Muscle of back (tissue), 11 donors: Measurements from ENCODE around the gene ITGB1. TPM values are rescaled to one million over a fixed set of nuclear protein-coding genes. Genes with fewer than 3 reads are reported as not detected.

Experiments
- DNase-seq, 3 donors: peaks; one replicate each; pipeline versions ENCODE4 v3.0.0 to v3.0.0-alpha.2; 2013
- polyA plus RNA-seq, 10 donors: library from polyadenylated mRNA; unstranded; fragments of 120-200 nt; gene quantifications; one replicate each; pipeline ENCODE4 v1.2.1, GENCODE V29; 2013; ENCODE audit not compliant: insufficient read length in 10 of 10

The ITGB1 gene
- polyA plus RNA-seq, 10 donors, result 381 to 498 (median 454) TPM

GRCh38 chr10:32891261-32891660 lies 66.8 kb downstream of the ITGB1 start:
- DNase-seq, result peak in 2 of 3 donors; percentile 10 to 24

GRCh38 chr10:32890444-32890843 lies 67.6 kb downstream of the ITGB1 start:
- DNase-seq, result no peak

GRCh38 chr10:32889631-32890212 lies 68.3 kb downstream of the ITGB1 start:
- no peak for DNase-seq

- no peak for DNase-seq
These were observed 69.7 kb downstream of the ITGB1 start for GRCh38 chr10:32888161-32888927.

- DNase-seq, result no peak
These were observed 70.5 kb downstream of the ITGB1 start for GRCh38 chr10:32887481-32887880.

GRCh38 chr10:32882076-32882475 lies 76.0 kb downstream of the ITGB1 start:
- DNase-seq, result no peak

GRCh38 chr10:32878646-32879045 lies 79.4 kb downstream of the ITGB1 start:
- DNase-seq, result no peak

- DNase-seq, result no peak
These were observed 80.1 kb downstream of the ITGB1 start for GRCh38 chr10:32877915-32878314.

GRCh38 chr10:32865170-32865569 lies 92.9 kb downstream of the ITGB1 start:
- DNase-seq, result no peak

GRCh38 chr10:32854435-32854834 lies 103.6 kb downstream of the ITGB1 start:
- no peak for DNase-seq

GRCh38 chr10:32851301-32851700 lies 106.7 kb downstream of the ITGB1 start:
- no peak for DNase-seq
